OCI-LY1 (cell line): ENCODE results near the gene DUOX1.
"Not testable (repeated sequence)": the region's sequence is repeated elsewhere in the genome, so short reads cannot be mapped to it uniquely, and the experiment has no call there.

Experiments used
- H2AFZ ChIP-seq: fragments of 200-600 bp; sonication (generic), shearing (Covaris generic); 2 replicates; pipeline ENCODE4 v1.6.0; 2014; ENCODE audit warnings: antibody characterized with exemption, mild to moderate bottlenecking, low read length
- H3F3A ChIP-seq: fragments of 200-600 bp; sonication (generic), shearing (Covaris generic); 2 replicates; pipeline ENCODE4 v1.6.0; 2014; ENCODE audit warnings: mild to moderate bottlenecking, antibody characterized with exemption, low read length, moderate library complexity; ENCODE audit not compliant: insufficient read depth
- H3K27ac ChIP-seq: fragments of 200-600 bp; sonication (generic); 2 replicates; pipeline ENCODE4 v1.5.1; 2014; ENCODE audit warnings: low read length, mixed run types, mild to moderate bottlenecking, low read depth; ENCODE audit not compliant: poor library complexity, severe bottlenecking
- H3K27me3 ChIP-seq: fragments of 200-600 bp; sonication (generic); 2 replicates; pipeline ENCODE4 v1.6.0; 2014; ENCODE audit warnings: antibody characterized with exemption, mild to moderate bottlenecking, low read length, moderate library complexity; ENCODE audit not compliant: insufficient read depth
- H3K36me3 ChIP-seq: fragments of 200-600 bp; sonication (generic); 2 replicates; pipeline ENCODE4 v1.6.1; 2014; ENCODE audit warnings: mild to moderate bottlenecking, antibody characterized with exemption, low read length, moderate library complexity, mixed read lengths; ENCODE audit not compliant: insufficient read depth
- H3K4me1 ChIP-seq: fragments of 200-600 bp; sonication (generic); 2 replicates; pipeline ENCODE4 v1.5.1; 2014; ENCODE audit warnings: mild to moderate bottlenecking, low read length, moderate library complexity; ENCODE audit not compliant: insufficient read depth, severe bottlenecking
- H3K4me2 ChIP-seq: fragments of 200-600 bp; sonication (generic), shearing (Covaris generic); 2 replicates; pipeline ENCODE4 v1.6.1; 2014; ENCODE audit warnings: low read length
- H3K4me3 ChIP-seq: fragments of 200-600 bp; sonication (generic); 2 replicates; pipeline ENCODE4 v1.5.1; 2014; ENCODE audit warnings: low read length, low read depth, mild to moderate bottlenecking, mixed read lengths; ENCODE audit not compliant: poor library complexity, severe bottlenecking
- H3K79me2 ChIP-seq: fragments of 200-600 bp; shearing (Covaris generic); 2 replicates; pipeline ENCODE4 v1.6.1; 2016; ENCODE audit warnings: mixed run types, low read length, mixed read lengths; ENCODE audit not compliant: insufficient read depth
- H3K9ac ChIP-seq: fragments of 200-600 bp; sonication (generic), shearing (Covaris generic); 2 replicates; pipeline ENCODE4 v1.6.1; 2014; ENCODE audit warnings: mild to moderate bottlenecking, low read length, mixed read lengths
- H3K9me2 ChIP-seq: fragments of 200-600 bp; sonication (generic), shearing (Covaris generic); 2 replicates; pipeline ENCODE4 v1.6.1; 2014; ENCODE audit warnings: low read depth, mild to moderate bottlenecking, low read length, mixed read lengths
- H3K9me3 ChIP-seq: fragments of 200-600 bp; shearing (Covaris generic); 2 replicates; pipeline ENCODE4 v1.6.1; 2014; ENCODE audit warnings: low read length, mixed read lengths
- H4K20me1 ChIP-seq: fragments of 200-600 bp; sonication (generic), shearing (Covaris generic); 2 replicates; pipeline ENCODE4 v1.6.0; 2016; ENCODE audit warnings: mild to moderate bottlenecking, low read length; ENCODE audit not compliant: insufficient read depth
- EZH2 ChIP-seq: fragments of 200-600 bp; sonication (generic), shearing (Covaris generic); IDR thresholded peaks from 2 replicates; pipeline ENCODE4 v1.8.0; 2017; ENCODE audit warnings: borderline replicate concordance, mixed run types, mild to moderate bottlenecking, antibody characterized with exemption, low read length, moderate library complexity, mixed read lengths
- TF ChIP-seq, protein P1 (sequence below): fragments of 200-600 bp; sonication (generic), shearing (Covaris generic); IDR thresholded peaks from 2 replicates; pipeline ENCODE4 v1.5.1; 2017; ENCODE audit warnings: mild to moderate bottlenecking, antibody characterized with exemption, low read length, moderate library complexity, mixed read lengths

The DUOX1 gene

DNA sequence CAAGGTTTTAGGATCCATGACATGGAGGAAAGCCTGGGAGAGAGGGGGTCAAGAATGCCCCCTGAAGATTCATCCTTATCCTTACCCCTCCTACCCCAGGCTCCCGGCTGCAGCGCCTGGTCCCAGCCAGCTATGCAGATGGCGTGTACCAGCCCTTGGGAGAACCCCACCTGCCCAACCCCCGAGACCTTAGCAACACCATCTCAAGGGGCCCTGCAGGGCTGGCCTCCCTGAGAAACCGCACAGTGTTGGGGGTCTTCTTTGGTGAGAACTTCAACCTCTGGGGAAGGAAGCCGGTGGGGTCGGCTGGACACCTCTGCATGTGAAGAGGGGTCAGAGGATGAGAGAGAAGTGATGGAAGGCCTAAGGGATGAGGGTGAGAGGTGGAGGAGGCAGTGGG is 4.3 kb downstream of the DUOX1 start:
- no peak overlapping the region for H3K4me3 ChIP-seq
- no peak overlapping the region for H3K27ac ChIP-seq
- no peak overlapping the region for H2AFZ ChIP-seq
- H4K20me1 ChIP-seq = no peaks in the 10 kb centered on the region
- H3K79me2 ChIP-seq = no peaks in the 10 kb centered on the region
- H3F3A ChIP-seq = no peaks in the 10 kb centered on the region
- H3K27me3 ChIP-seq = peaks cover 4% of the 10 kb centered on the region; the same call in 1 of the 2 replicates
- H3K4me1 ChIP-seq = no peaks in the 10 kb centered on the region
- H3K9ac ChIP-seq = no peak overlapping the region
- TF ChIP-seq, protein P1, sequence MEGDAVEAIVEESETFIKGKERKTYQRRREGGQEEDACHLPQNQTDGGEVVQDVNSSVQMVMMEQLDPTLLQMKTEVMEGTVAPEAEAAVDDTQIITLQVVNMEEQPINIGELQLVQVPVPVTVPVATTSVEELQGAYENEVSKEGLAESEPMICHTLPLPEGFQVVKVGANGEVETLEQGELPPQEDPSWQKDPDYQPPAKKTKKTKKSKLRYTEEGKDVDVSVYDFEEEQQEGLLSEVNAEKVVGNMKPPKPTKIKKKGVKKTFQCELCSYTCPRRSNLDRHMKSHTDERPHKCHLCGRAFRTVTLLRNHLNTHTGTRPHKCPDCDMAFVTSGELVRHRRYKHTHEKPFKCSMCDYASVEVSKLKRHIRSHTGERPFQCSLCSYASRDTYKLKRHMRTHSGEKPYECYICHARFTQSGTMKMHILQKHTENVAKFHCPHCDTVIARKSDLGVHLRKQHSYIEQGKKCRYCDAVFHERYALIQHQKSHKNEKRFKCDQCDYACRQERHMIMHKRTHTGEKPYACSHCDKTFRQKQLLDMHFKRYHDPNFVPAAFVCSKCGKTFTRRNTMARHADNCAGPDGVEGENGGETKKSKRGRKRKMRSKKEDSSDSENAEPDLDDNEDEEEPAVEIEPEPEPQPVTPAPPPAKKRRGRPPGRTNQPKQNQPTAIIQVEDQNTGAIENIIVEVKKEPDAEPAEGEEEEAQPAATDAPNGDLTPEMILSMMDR = no peak
- TF ChIP-seq EZH2 = no peak
- no peaks in the 10 kb centered on the region for H3K9me3 ChIP-seq
- no peaks in the 10 kb centered on the region for H3K9me2 ChIP-seq
- no peaks in the 10 kb centered on the region for H3K36me3 ChIP-seq
- H3K4me2 ChIP-seq = no peak overlapping the region

DNA sequence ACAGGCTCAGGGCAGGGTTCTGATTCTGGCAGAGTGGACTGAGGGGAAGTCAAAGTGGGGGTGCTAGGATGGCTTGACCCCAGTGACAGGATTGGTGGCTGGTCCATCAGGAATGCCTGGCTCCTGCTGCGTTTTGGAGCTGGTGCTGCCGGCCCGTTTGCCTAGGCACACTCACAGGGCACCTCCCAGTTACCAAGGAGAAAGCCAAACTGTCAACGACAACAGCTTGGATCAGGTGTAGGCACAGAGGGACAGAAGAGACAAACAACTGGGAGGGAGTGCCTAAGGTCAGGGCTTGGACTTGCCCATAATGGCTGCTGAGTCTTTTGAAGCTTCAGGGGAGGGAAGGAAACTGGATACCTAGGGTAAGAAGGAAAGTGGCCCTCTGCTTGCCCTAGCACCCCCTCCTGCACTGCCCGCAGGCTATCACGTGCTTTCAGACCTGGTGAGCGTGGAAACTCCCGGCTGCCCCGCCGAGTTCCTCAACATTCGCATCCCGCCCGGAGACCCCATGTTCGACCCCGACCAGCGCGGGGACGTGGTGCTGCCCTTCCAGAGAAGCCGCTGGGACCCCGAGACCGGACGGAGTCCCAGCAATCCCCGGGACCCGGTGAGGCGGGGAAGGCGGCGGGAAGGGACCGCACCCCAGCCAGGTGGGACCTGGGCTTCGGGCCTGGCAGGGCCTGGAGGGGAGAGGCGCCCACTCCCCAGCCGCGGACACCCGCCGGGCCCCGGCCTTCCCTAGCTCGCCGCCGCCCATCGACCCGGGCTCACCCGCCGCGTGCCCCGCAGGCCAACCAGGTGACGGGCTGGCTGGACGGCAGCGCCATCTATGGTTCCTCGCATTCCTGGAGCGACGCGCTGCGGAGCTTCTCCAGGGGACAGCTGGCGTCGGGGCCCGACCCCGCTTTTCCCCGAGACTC is 5.1 kb downstream of the DUOX1 start:
- Histone ChIP-seq H3K79me2 (no peaks in the 10 kb centered on the region), H3K36me3 (no peaks in the 10 kb centered on the region), H2AFZ (no peak overlapping the region), H3F3A (no peaks in the 10 kb centered on the region), H3K4me1 (no peaks in the 10 kb centered on the region), H3K9me3 (no peaks in the 10 kb centered on the region), H3K4me2 (no peak overlapping the region), H4K20me1 (no peaks in the 10 kb centered on the region), H3K27ac (no peak overlapping the region), H3K9me2 (no peaks in the 10 kb centered on the region), H3K9ac (no peak overlapping the region), H3K4me3 (no peak overlapping the region), H3K27me3 (peaks cover 4% of the 10 kb centered on the region; the same call in 1 of the 2 replicates)
- TF ChIP-seq, protein P1 = no peak
- TF ChIP-seq EZH2 = no peak

DNA sequence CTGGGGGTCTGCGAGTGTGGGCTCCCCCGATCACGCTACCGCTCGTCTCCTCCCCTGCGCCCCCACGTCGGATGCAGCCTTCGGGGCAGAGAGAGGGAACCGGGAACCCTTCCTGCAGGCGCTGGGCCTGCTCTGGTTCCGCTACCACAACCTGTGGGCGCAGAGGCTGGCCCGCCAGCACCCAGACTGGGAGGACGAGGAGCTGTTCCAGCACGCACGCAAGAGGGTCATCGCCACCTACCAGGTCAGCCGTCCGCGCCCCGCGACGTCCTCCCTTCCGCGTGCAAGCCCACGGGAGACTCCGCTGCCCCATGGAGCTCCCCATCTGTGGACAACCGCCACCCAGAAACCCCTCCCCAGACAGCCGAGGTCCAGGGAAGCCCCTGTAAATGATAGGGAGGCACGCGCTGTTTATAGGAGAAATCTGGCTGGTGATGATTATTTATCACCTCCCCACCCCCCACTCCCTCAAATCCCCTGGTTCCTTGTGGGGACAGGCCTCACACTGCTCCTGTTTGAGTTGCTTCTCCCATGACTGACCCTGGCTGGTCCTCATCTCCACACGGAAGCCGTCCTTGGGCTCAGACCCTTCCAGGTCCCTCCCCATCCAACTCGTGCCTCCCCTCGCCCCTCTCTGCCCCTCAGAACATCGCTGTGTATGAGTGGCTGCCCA is 6.0 kb downstream of the DUOX1 start:
- H3K9me2 ChIP-seq, H3K9me3 ChIP-seq, H3K36me3 ChIP-seq, H4K20me1 ChIP-seq, H2AFZ ChIP-seq, H3K4me1 ChIP-seq, H3K9ac ChIP-seq, H3K79me2 ChIP-seq, H3K27ac ChIP-seq, H3K4me2 ChIP-seq, H3K27me3 ChIP-seq, H3K4me3 ChIP-seq, H3F3A ChIP-seq: not testable (repeated sequence)
